ENCODE data around the gene MCAT.

GRCh38 chr22:43113526-43114251 is 29.5 kb downstream of the MCAT start:
- TF ChIP-seq TCF12 (IDR thresholded peaks at IDR 0.05) (no peak), EZH2phosphoT487 (IDR thresholded peaks at IDR 0.05; ENCODE audit: borderline replicate concordance, low read depth) (no peak), EP300 (IDR thresholded peaks at IDR 0.05; ENCODE audit: borderline replicate concordance in 1 of 2, low read depth in 1 of 2, low read length in 1 of 2) (no peak), GATA2 (CRISPR knock-in tag; IDR thresholded peaks at IDR 0.05) (no peak), RAD21 (IDR thresholded peaks at IDR 0.05; ENCODE audit: low read length) (no peak)
- TF ChIP-seq, protein P1, sequence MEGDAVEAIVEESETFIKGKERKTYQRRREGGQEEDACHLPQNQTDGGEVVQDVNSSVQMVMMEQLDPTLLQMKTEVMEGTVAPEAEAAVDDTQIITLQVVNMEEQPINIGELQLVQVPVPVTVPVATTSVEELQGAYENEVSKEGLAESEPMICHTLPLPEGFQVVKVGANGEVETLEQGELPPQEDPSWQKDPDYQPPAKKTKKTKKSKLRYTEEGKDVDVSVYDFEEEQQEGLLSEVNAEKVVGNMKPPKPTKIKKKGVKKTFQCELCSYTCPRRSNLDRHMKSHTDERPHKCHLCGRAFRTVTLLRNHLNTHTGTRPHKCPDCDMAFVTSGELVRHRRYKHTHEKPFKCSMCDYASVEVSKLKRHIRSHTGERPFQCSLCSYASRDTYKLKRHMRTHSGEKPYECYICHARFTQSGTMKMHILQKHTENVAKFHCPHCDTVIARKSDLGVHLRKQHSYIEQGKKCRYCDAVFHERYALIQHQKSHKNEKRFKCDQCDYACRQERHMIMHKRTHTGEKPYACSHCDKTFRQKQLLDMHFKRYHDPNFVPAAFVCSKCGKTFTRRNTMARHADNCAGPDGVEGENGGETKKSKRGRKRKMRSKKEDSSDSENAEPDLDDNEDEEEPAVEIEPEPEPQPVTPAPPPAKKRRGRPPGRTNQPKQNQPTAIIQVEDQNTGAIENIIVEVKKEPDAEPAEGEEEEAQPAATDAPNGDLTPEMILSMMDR (IDR thresholded peaks at IDR 0.05) = no peak

Data from SK-N-SH (cell line).